HG03521 (cell line): ENCODE measurements around the gene ETV7.

ENCODE experiments used
- ATAC-seq: cut with Tn5 transposase; IDR thresholded peaks from one replicate; pipeline ENCODE4 v1.9.1; 2021; ENCODE audit warnings: mild to moderate bottlenecking, moderate library complexity; ENCODE audit not compliant: unreplicated experiment

The ETV7 gene

DNA sequence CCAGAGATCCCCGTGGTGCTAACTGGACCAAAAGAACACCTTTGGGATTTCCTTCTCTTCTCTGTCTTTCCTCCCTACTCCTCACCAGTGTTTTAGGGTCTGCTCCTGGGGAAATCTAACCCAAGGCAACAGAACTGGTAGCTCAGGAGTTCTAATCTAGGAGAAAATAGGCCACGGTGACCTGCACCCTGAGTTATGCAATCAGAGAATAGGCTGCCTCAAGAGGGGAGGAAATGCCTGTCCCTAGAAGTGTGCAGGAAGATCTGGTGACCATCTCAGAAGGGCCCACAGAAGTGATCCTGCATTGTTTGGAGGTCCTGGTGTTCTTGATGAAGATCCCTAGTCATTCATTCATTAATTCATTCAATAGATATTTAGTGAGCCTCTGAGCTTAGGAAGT, 3.4 kb downstream of the ETV7 start:
- no peak for ATAC-seq

GRCh38 chr6:36383606-36384005, 3.9 kb downstream of the ETV7 start:
- no peak for ATAC-seq

- no peak for ATAC-seq
Measured at GRCh38 chr6:36382976-36383375, 4.5 kb downstream of the ETV7 start.

GRCh38 chr6:36381502-36382389, 5.7 kb downstream of the ETV7 start:
- no peak for ATAC-seq

DNA sequence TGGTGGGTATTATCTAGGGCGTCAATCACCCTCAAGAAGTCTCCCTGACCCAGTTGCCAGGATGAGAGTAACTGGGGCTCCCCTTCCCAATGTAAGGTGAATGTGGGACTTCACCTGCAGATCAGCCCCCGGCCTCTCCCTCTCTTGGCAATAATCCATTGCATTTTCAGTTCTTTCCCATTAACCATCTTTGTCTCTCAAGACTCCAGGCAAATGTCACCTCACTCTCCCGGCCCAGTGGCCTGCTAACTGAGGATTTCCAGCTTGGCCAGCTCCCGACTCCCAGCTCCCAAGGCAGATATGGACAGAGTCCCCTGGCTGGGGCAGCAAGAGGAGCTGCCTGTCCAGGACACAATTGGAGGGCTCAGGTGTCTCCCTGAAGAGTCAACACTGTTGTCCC, 7.3 kb downstream of the ETV7 start:
- ATAC-seq: no peak

DNA sequence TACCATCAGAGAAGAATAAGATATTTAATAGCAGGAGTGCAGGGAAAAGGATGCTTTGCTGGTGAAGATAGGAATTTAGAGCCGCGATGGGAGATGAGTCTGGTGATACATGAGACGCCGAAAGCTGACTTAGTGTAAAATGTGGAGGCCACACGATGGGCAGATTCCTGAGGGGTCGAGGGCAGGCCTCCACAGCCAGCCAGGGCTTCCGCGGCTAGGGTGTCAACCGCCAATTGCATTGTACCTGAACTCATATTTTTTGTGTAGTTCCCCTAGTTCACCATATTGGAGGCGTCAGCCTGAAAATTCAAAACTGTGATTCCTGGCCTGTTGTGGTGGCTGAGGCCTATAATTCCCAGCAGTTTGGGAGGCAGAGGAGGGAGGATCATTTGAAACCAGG, 8.5 kb downstream of the ETV7 start:
- ATAC-seq: no peak

GRCh38 chr6:36378243-36378920, 9.1 kb downstream of the ETV7 start:
- ATAC-seq: no peak

GRCh38 chr6:36377594-36377993, 9.9 kb downstream of the ETV7 start:
- no peak for ATAC-seq

- ATAC-seq: no peak
Measured at GRCh38 chr6:36376742-36377141, 10.7 kb downstream of the ETV7 start.

DNA sequence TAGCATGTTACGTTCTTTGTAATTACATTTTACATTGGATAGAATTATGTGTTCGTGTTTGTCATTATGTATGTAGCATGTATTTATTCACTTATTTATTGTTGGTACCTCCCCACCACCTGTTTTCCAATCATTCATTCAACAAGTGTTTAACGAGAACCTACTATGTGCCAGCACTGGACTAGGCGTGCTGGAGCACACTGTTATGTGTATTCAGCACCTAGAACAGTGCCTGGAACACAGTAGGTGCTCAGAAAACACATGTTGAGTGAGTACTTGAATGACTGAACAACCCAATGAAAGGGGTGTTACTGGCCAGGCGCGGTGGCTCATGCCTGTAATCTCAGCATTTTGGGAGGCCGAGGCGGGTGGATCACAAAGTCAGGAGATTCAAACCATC, 11.3 kb downstream of the ETV7 start:
- no peak for ATAC-seq

- ATAC-seq: no peak
Measured at GRCh38 chr6:36375644-36376155, 11.8 kb downstream of the ETV7 start.

- no peak for ATAC-seq
Measured at GRCh38 chr6:36374972-36375371, 12.5 kb downstream of the ETV7 start.

DNA sequence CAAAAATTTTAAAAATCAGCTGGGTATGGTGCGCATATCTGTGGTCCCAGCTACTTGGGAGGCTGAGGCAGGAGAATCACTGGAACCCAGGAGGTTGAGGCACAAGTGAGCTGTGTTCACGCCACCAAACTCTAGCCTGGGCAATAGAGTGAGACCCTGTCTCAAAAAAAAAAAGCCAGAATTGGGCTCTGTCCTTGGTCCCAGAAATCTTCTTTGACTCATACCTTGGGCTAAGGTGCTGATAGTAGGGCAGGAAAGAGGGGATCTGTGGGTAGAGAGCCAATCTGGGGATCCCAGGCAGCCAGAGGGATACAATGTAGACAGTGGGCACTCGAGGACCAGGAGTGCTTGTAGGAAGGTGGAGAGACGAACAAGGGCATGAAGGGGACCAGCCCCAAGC, 13.3 kb downstream of the ETV7 start:
- no peak for ATAC-seq

- no peak for ATAC-seq
Measured at GRCh38 chr6:36373368-36374019, 14.0 kb downstream of the ETV7 start.

GRCh38 chr6:36372088-36372487, 15.4 kb downstream of the ETV7 start:
- no peak for ATAC-seq

GRCh38 chr6:36371211-36371610, 16.3 kb downstream of the ETV7 start:
- ATAC-seq: no peak

DNA sequence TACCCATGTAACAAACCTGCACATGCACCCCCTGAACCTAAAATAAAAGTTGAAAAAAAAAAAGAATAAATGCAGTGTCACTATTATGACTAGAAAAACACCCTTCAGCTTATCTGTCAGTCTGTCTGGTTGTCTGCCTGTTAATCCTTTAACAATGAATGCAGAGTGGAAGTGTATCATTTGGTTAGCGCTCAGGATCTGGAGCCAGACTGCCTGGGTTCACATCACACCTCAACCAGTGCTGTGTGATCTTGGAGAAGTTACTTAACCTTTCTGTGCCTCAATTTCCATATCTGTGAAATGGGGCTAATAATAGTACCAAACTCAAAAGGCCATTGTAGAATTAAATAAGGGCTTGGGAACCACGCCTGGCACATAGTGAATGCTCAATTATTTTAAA, 16.8 kb downstream of the ETV7 start:
- ATAC-seq: no peak

DNA sequence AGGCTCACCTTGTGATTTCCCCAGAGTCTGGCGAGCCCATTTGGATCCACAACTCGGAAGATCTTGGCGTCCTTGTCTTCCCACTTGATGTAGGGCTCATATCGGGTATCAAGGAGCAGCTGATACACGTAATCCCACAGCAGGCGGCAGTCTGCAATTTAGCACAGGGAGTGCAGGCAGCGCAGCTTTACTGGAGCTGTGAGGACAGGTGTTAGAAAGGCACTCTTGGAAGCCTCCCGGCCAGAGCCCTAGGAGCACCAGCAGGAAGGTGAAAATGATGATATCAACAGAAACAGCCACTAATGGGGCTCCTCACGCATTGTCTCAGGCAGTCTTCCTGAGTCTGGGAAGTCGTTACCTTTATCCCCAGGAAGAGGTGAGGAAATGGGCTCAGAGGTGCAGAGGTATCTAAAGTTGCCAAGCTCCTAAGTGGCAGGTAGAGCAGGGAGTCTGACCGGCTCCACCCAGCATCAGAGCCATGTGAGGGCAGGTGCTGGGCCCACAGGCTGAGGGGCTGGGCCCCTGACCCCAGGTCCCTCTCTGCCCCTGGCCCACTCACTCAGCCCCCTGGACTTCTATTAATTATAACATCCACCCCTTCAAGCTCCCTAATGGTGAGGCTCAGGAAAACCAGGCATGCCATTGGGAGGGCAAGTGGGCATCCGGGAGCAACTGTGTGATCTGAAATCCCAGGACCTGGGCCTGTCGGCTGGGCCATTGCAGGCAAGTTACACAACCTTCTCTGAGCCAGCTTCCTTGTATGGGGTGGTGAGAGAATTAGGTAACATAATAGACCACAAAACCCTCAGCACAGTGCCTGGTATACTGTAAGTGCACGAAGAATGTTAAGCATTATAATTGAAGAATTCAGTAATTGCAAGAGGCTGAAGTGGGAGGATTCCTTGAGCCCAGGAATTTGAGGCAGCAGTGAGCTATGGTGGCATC, 18.3 kb downstream of the ETV7 start:
- no peak for ATAC-seq

DNA sequence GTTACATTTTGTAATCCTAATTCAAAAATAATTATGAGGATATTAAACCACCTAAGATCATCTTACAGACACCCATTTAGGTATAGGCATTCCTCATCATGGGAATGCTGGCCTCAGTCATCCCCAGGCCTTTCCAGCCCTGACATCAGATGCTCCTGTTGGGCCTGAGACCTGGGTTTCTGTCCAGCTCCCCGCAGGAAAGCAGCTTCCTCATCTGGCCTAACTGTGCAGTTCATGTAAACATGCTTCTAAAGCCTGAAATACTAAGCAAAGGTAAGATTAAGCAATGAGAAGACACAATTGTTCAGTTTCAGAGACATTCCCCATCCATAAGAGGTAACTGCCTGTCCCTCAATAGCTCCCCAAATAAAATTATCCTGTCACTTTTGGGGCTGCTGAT, 19.0 kb downstream of the ETV7 start:
- no peak for ATAC-seq

GRCh38 chr6:36367743-36368142, 19.7 kb downstream of the ETV7 start:
- ATAC-seq: no peak
